BE2C (cell line): ENCODE data around the gene BMPR2.

Experiments used
- DNase-seq: peaks from one replicate; pipeline ENCODE4 v3.0.0-alpha.2; 2020
- H3K27me3 ChIP-seq: fragments of 250-450 bp; sonication (Bioruptor Pico); 2 replicates; pipeline ENCODE4 v1.5.1; 2020; ENCODE audit warnings: mild to moderate bottlenecking
- H3K36me3 ChIP-seq: fragments of 250-450 bp; sonication (Bioruptor Pico); 2 replicates; pipeline ENCODE4 v1.5.1; 2020; ENCODE audit warnings: mild to moderate bottlenecking
- H3K4me1 ChIP-seq: fragments of 250-450 bp; sonication (Bioruptor Pico); 2 replicates; pipeline ENCODE4 v1.5.1; 2020
- H3K4me3 ChIP-seq: 2 replicates; pipeline ENCODE4 v1.5.1; 2011; ENCODE audit warnings: low read depth, low read length
- H3K9me3 ChIP-seq: fragments of 250-450 bp; sonication (Bioruptor Pico); 2 replicates; pipeline ENCODE4 v1.5.1; 2020
- TF ChIP-seq, protein P1 (sequence below): IDR thresholded peaks from 2 replicates; pipeline ENCODE4 v1.5.1; 2012; ENCODE audit warnings: mild to moderate bottlenecking, low read depth, low read length

BMPR2 gene

DNA sequence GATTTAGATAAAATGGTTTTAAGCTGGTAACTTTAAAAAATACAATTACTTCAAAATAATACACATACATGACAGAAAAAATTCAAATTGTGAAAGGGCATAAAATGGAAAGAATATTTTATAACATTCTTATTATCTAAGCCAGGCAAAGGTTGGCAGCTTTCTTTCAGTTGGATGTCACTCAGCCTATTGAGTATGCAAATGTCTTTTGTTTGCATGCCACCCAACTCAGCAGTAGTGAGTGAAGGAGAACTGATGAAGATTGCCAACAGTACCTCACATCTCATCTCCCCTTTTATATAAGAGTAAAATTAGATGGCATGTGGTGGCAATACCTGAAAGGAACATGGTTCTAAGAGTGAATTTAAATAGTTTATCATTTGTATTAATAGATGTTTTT, 24.8 kb downstream of the BMPR2 start:
- H3K4me1 ChIP-seq: no peaks in the 10 kb centered on the region; the same call in 1 of the 2 replicates
- H3K27me3 ChIP-seq: no peaks in the 10 kb centered on the region
- H3K9me3 ChIP-seq: no peaks in the 10 kb centered on the region
- H3K36me3 ChIP-seq: no peaks in the 10 kb centered on the region
- H3K4me3 ChIP-seq: no peak overlapping the region
- no peak for DNase-seq
- TF ChIP-seq, protein P1, sequence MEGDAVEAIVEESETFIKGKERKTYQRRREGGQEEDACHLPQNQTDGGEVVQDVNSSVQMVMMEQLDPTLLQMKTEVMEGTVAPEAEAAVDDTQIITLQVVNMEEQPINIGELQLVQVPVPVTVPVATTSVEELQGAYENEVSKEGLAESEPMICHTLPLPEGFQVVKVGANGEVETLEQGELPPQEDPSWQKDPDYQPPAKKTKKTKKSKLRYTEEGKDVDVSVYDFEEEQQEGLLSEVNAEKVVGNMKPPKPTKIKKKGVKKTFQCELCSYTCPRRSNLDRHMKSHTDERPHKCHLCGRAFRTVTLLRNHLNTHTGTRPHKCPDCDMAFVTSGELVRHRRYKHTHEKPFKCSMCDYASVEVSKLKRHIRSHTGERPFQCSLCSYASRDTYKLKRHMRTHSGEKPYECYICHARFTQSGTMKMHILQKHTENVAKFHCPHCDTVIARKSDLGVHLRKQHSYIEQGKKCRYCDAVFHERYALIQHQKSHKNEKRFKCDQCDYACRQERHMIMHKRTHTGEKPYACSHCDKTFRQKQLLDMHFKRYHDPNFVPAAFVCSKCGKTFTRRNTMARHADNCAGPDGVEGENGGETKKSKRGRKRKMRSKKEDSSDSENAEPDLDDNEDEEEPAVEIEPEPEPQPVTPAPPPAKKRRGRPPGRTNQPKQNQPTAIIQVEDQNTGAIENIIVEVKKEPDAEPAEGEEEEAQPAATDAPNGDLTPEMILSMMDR: no peak

DNA sequence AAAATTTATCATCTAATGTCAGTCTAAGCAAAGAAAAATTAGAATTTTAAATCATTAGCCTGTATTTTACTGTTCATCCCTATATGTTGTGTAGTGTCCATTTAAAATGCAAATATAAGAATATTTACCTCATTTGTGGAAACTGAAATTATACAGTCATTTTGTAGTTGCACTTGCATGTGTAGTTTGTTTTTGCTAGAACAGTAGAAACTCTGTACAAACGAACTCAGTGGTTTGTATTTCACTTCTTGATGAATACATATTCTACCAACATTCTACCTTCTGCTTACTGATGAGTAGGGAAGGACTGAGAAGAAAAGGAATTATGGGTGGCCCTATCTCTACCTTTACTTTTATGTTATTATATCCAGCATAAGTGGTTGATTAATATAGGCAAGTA, 29.7 kb downstream of the BMPR2 start:
- no peak for DNase-seq
- no peaks in the 10 kb centered on the region for H3K27me3 ChIP-seq
- peaks cover 5% of the 10 kb centered on the region for H3K4me1 ChIP-seq
- no peaks in the 10 kb centered on the region for H3K36me3 ChIP-seq
- H3K9me3 ChIP-seq: no peaks in the 10 kb centered on the region
- TF ChIP-seq, protein P1: no peak
- H3K4me3 ChIP-seq: no peak overlapping the region

GRCh38 chr2:202406445-202406978, 30.4 kb downstream of the BMPR2 start:
- no peak for DNase-seq
- Histone ChIP-seq H3K36me3 (no peaks in the 10 kb centered on the region), H3K4me3 (no peak overlapping the region), H3K27me3 (no peaks in the 10 kb centered on the region), H3K9me3 (no peaks in the 10 kb centered on the region), H3K4me1 (peaks cover 5% of the 10 kb centered on the region; the same call in 1 of the 2 replicates)
- TF ChIP-seq, protein P1: no peak

GRCh38 chr2:202408546-202409140, 32.5 kb downstream of the BMPR2 start:
- peaks cover 5% of the 10 kb centered on the region; the same call in 1 of the 2 replicates for H3K4me1 ChIP-seq
- DNase-seq: no peak
- no peak overlapping the region for H3K4me3 ChIP-seq
- H3K36me3 ChIP-seq: no peaks in the 10 kb centered on the region; the same call in 1 of the 2 replicates
- TF ChIP-seq, protein P1: no peak
- no peaks in the 10 kb centered on the region for H3K9me3 ChIP-seq
- H3K27me3 ChIP-seq: no peaks in the 10 kb centered on the region

GRCh38 chr2:202410092-202410491, 34.0 kb downstream of the BMPR2 start:
- Histone ChIP-seq H3K36me3 (no peaks in the 10 kb centered on the region; the same call in 1 of the 2 replicates), H3K4me3 (no peak overlapping the region), H3K9me3 (no peaks in the 10 kb centered on the region), H3K4me1 (peaks cover 5% of the 10 kb centered on the region; the same call in 1 of the 2 replicates), H3K27me3 (no peaks in the 10 kb centered on the region)
- DNase-seq: no peak
- TF ChIP-seq, protein P1: no peak

- H3K4me1 ChIP-seq: peaks cover 5% of the 10 kb centered on the region; the same call in 1 of the 2 replicates
- no peaks in the 10 kb centered on the region for H3K9me3 ChIP-seq
- no peaks in the 10 kb centered on the region for H3K27me3 ChIP-seq
- H3K4me3 ChIP-seq: no peak overlapping the region
- DNase-seq: no peak
- no peaks in the 10 kb centered on the region; the same call in 1 of the 2 replicates for H3K36me3 ChIP-seq
- TF ChIP-seq, protein P1: no peak
Observed at GRCh38 chr2:202411097-202411496, 35.0 kb downstream of the BMPR2 start.
